WERI-Rb-1 (cell line): Measurements from ENCODE around the gene CLECL1.

ENCODE experiments used
- DNase-seq: peaks from one replicate; pipeline ENCODE4 v3.0.0-alpha.2; 2020
- H3K27ac ChIP-seq: fragments of 250-450 bp; sonication (Bioruptor Pico); 2 replicates; pipeline ENCODE4 v1.5.1; 2020; ENCODE audit warnings: mild to moderate bottlenecking, moderate library complexity
- H3K27me3 ChIP-seq: fragments of 250-450 bp; sonication (Bioruptor Pico); 2 replicates; pipeline ENCODE4 v1.5.1; 2021; ENCODE audit warnings: mild to moderate bottlenecking, low read depth, moderate library complexity; ENCODE audit not compliant: insufficient read depth, severe bottlenecking
- H3K36me3 ChIP-seq: fragments of 250-450 bp; sonication (Bioruptor Pico); 2 replicates; pipeline ENCODE4 v1.5.1; 2020; ENCODE audit warnings: mild to moderate bottlenecking, moderate library complexity
- H3K4me3 ChIP-seq: 2 replicates; pipeline ENCODE4 v1.5.1; 2011; ENCODE audit warnings: low read depth, mild to moderate bottlenecking, control low read depth, low read length
- H3K9me3 ChIP-seq: fragments of 250-450 bp; sonication (Bioruptor Pico); 2 replicates; pipeline ENCODE4 v1.5.1; 2021; ENCODE audit warnings: mild to moderate bottlenecking, moderate library complexity; ENCODE audit not compliant: severe bottlenecking
- TF ChIP-seq, protein P1 (sequence below): IDR thresholded peaks from 2 replicates; pipeline ENCODE4 v1.5.1; 2011; ENCODE audit warnings: low read depth, mild to moderate bottlenecking, control low read depth, inconsistent platforms, low read length

Gene CLECL1

GRCh38 chr12:9732921-9733461 lies at the start of gene CLECL1:
Gene CLECL1 (minus strand): TSS chr12:9733097.
- no peaks in the 10 kb centered on the region for H3K27me3 ChIP-seq
- TF ChIP-seq, protein P1, sequence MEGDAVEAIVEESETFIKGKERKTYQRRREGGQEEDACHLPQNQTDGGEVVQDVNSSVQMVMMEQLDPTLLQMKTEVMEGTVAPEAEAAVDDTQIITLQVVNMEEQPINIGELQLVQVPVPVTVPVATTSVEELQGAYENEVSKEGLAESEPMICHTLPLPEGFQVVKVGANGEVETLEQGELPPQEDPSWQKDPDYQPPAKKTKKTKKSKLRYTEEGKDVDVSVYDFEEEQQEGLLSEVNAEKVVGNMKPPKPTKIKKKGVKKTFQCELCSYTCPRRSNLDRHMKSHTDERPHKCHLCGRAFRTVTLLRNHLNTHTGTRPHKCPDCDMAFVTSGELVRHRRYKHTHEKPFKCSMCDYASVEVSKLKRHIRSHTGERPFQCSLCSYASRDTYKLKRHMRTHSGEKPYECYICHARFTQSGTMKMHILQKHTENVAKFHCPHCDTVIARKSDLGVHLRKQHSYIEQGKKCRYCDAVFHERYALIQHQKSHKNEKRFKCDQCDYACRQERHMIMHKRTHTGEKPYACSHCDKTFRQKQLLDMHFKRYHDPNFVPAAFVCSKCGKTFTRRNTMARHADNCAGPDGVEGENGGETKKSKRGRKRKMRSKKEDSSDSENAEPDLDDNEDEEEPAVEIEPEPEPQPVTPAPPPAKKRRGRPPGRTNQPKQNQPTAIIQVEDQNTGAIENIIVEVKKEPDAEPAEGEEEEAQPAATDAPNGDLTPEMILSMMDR = no peak
- DNase-seq = no peak
- no peaks in the 10 kb centered on the region for H3K36me3 ChIP-seq
- H3K9me3 ChIP-seq = no peaks in the 10 kb centered on the region
- no peak within 1 kb of the TSS for H3K27ac ChIP-seq
- H3K4me3 ChIP-seq = no peak within 1 kb of the TSS

DNA sequence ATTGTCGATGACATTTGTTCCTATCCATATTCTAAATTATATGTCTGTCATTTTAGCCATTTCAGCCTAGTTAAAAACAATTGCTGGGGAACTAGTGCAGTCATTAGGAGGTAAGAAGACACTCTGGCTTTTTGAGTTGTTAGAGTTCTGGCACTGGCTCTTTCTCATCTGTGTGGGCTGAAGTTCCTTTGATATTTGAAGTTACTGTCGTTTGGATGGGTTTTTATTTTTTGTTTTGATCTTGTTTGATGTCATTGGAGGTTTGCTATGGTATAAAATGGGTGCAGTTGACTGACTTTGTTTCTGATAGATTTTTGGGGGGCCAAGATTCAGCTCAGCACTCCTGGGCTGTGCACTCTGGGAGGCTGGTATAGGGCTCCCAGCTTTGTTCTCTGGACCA lies 48.5 kb upstream of the CLECL1 start:
- no peak overlapping the region for H3K4me3 ChIP-seq
- no peak overlapping the region for H3K27ac ChIP-seq
- TF ChIP-seq, protein P1 = no peak
- no peaks in the 10 kb centered on the region for H3K9me3 ChIP-seq
- H3K36me3 ChIP-seq = no peaks in the 10 kb centered on the region
- H3K27me3 ChIP-seq = no peaks in the 10 kb centered on the region
- DNase-seq = no peak

GRCh38 chr12:9779209-9779608 lies 46.3 kb upstream of the CLECL1 start:
- no peaks in the 10 kb centered on the region for H3K36me3 ChIP-seq
- H3K9me3 ChIP-seq = no peaks in the 10 kb centered on the region
- no peak for DNase-seq
- no peaks in the 10 kb centered on the region for H3K27me3 ChIP-seq
- TF ChIP-seq, protein P1 = no peak
- H3K4me3 ChIP-seq = no peak overlapping the region
- H3K27ac ChIP-seq = no peak overlapping the region

GRCh38 chr12:9776781-9777180 lies 43.9 kb upstream of the CLECL1 start:
- H3K27me3 ChIP-seq = no peaks in the 10 kb centered on the region
- no peak overlapping the region for H3K27ac ChIP-seq
- H3K36me3 ChIP-seq = no peaks in the 10 kb centered on the region
- TF ChIP-seq, protein P1 = no peak
- DNase-seq = no peak
- no peaks in the 10 kb centered on the region for H3K9me3 ChIP-seq
- no peak overlapping the region for H3K4me3 ChIP-seq

- no peak for DNase-seq
- TF ChIP-seq, protein P1 = no peak
- H3K27ac ChIP-seq = no peak overlapping the region
- no peaks in the 10 kb centered on the region for H3K9me3 ChIP-seq
- no peaks in the 10 kb centered on the region for H3K27me3 ChIP-seq
- H3K36me3 ChIP-seq = no peaks in the 10 kb centered on the region
- H3K4me3 ChIP-seq = no peak overlapping the region
Observed at GRCh38 chr12:9773216-9773877, 40.5 kb upstream of the CLECL1 start.

DNA sequence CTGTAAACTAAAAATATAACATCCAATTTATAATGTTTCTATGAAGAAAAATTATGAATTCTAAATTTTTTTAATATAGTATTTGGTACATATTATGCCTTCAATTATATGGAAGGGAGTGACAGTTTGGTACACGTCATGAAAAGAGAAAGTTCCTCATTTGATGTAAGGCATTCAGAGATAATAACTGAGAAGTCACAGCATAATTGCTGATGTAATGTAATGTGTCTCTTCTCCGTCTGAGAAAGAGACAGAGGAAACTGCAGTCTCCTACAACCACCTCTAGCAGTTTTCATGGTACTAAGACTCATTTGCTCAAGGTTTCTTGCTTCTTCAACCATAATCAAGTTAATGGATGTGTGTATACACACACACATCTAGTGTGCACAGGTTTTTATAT lies 30.1 kb upstream of the CLECL1 start:
- TF ChIP-seq, protein P1 = no peak
- DNase-seq = no peak
- Histone ChIP-seq H3K27ac (no peak overlapping the region), H3K27me3 (no peaks in the 10 kb centered on the region), H3K9me3 (no peaks in the 10 kb centered on the region), H3K36me3 (no peaks in the 10 kb centered on the region), H3K4me3 (no peak overlapping the region)
